SK-N-SH treated with all-trans-retinoic acid at 6 μM for 48 hours (cell line): ENCODE measurements around the gene IAPP.

Experiments
- ATAC-seq: fragments of 200-7000 bp; cut with Tn5 transposase; 3 replicates; pipeline ENCODE4 v1.9.1; 2020; ENCODE audit warnings: mild to moderate bottlenecking, moderate library complexity
- ARNTL ChIP-seq: fragments of 450-650 bp; formaldehyde crosslinking; IDR thresholded peaks from 2 replicates; pipeline ENCODE4 v1.5.0; 2020; ENCODE audit warnings: low read depth, mild to moderate bottlenecking, moderate library complexity, borderline replicate concordance
- BACH2 ChIP-seq: fragments of 250-450 bp; sonication (Bioruptor Pico); IDR thresholded peaks from 2 replicates; pipeline ENCODE4 v1.9.0; 2021; ENCODE audit warnings: mild to moderate bottlenecking, borderline replicate concordance
- CSDC2 ChIP-seq: fragments of 250-450 bp; sonication (Bioruptor Pico); IDR thresholded peaks from 2 replicates; pipeline ENCODE4 v1.5.0; 2020; ENCODE audit warnings: mild to moderate bottlenecking, moderate library complexity
- ESRRG ChIP-seq: fragments of 250-450 bp; sonication (Bioruptor Pico); IDR thresholded peaks from 2 replicates; pipeline ENCODE4 v1.6.1; 2021; ENCODE audit warnings: mild to moderate bottlenecking
- GLIS3 ChIP-seq: fragments of 250-450 bp; sonication (Bioruptor Pico); IDR thresholded peaks from 2 replicates; pipeline ENCODE4 v1.5.0; 2020; ENCODE audit warnings: mild to moderate bottlenecking, moderate library complexity
- ISL1 ChIP-seq: fragments of 250-450 bp; sonication (Bioruptor Pico); IDR thresholded peaks from 2 replicates; pipeline ENCODE4 v2.1.2; 2022; ENCODE audit warnings: mild to moderate bottlenecking, moderate library complexity
- OSR1 ChIP-seq: fragments of 250-450 bp; sonication (Bioruptor Pico); IDR thresholded peaks from 2 replicates; pipeline ENCODE4 v1.8.0; 2022; ENCODE audit warnings: moderate library complexity, mild to moderate bottlenecking, inconsistent platforms
- PPARA ChIP-seq: fragments of 250-450 bp; sonication (Bioruptor Pico); IDR thresholded peaks from 2 replicates; pipeline ENCODE4 v1.5.0; 2020; ENCODE audit warnings: mild to moderate bottlenecking, borderline replicate concordance
- RARB ChIP-seq: fragments of 250-450 bp; sonication (Bioruptor Pico); IDR thresholded peaks from 2 replicates; pipeline ENCODE4 v1.8.0; 2021; ENCODE audit warnings: mild to moderate bottlenecking, moderate library complexity
- SNAI2 ChIP-seq: fragments of 250-450 bp; sonication (Bioruptor Pico); IDR thresholded peaks from 2 replicates; pipeline ENCODE4 v1.5.0; 2020; ENCODE audit warnings: mild to moderate bottlenecking, moderate library complexity
- TCF4 ChIP-seq: fragments of 250-450 bp; sonication (Bioruptor Pico); IDR thresholded peaks from 2 replicates; pipeline ENCODE4 v1.8.0; 2021; ENCODE audit warnings: mild to moderate bottlenecking, moderate library complexity, borderline replicate concordance
- TOX ChIP-seq: fragments of 250-450 bp; sonication (Bioruptor Pico); IDR thresholded peaks from 2 replicates; pipeline ENCODE4 v1.8.0; 2021; ENCODE audit warnings: mild to moderate bottlenecking, moderate library complexity, borderline replicate concordance
- ZFP3 ChIP-seq: fragments of 250-450 bp; sonication (Bioruptor Pico); IDR thresholded peaks from 2 replicates; pipeline ENCODE4 v1.5.0; 2020; ENCODE audit warnings: mild to moderate bottlenecking, moderate library complexity
- ZFP30 ChIP-seq: fragments of 450-650 bp; formaldehyde crosslinking; IDR thresholded peaks from 2 replicates; pipeline ENCODE4 v1.5.0; 2022; ENCODE audit warnings: mild to moderate bottlenecking, moderate library complexity
- ZNF565 ChIP-seq: fragments of 450-650 bp; formaldehyde crosslinking; conservative IDR thresholded peaks from 2 replicates; pipeline ENCODE4 v1.5.0; 2020; ENCODE audit warnings: low read depth, mild to moderate bottlenecking, moderate library complexity
- ZNF70 ChIP-seq: fragments of 450-650 bp; formaldehyde crosslinking; IDR thresholded peaks from 2 replicates; pipeline ENCODE4 v1.5.0; 2020; ENCODE audit warnings: mild to moderate bottlenecking, moderate library complexity
- ZNF8 ChIP-seq: fragments of 450-650 bp; formaldehyde crosslinking; IDR thresholded peaks from 2 replicates; pipeline ENCODE4 v1.5.0; 2020; ENCODE audit warnings: mild to moderate bottlenecking, moderate library complexity
- TF ChIP-seq, protein P1 (sequence below): fragments of 250-450 bp; sonication (Bioruptor Pico); IDR thresholded peaks from 2 replicates; pipeline ENCODE4 v1.8.0; 2021; ENCODE audit warnings: low read depth, mild to moderate bottlenecking, moderate library complexity, borderline replicate concordance
- TF ChIP-seq, protein P2 (sequence below): fragments of 250-450 bp; sonication (Bioruptor Pico); IDR thresholded peaks from 2 replicates; pipeline ENCODE4 v1.5.1; 2020; ENCODE audit warnings: low read depth, mild to moderate bottlenecking, moderate library complexity
- TF ChIP-seq, protein P3 (sequence below): fragments of 250-450 bp; sonication (Bioruptor Pico); IDR thresholded peaks from 2 replicates; pipeline ENCODE4 v1.5.0; 2020; ENCODE audit warnings: mild to moderate bottlenecking, moderate library complexity
- TF ChIP-seq, protein P4 (sequence below): fragments of 250-450 bp; sonication (Bioruptor Pico); IDR thresholded peaks from 2 replicates; pipeline ENCODE4 v1.8.0; 2020; ENCODE audit warnings: mild to moderate bottlenecking, moderate library complexity, borderline replicate concordance
- TF ChIP-seq, protein P5 (sequence below): fragments of 250-450 bp; sonication (Bioruptor Pico); IDR thresholded peaks from 2 replicates; pipeline ENCODE4 v1.5.1; 2021; ENCODE audit warnings: mild to moderate bottlenecking, moderate library complexity

IAPP gene

DNA sequence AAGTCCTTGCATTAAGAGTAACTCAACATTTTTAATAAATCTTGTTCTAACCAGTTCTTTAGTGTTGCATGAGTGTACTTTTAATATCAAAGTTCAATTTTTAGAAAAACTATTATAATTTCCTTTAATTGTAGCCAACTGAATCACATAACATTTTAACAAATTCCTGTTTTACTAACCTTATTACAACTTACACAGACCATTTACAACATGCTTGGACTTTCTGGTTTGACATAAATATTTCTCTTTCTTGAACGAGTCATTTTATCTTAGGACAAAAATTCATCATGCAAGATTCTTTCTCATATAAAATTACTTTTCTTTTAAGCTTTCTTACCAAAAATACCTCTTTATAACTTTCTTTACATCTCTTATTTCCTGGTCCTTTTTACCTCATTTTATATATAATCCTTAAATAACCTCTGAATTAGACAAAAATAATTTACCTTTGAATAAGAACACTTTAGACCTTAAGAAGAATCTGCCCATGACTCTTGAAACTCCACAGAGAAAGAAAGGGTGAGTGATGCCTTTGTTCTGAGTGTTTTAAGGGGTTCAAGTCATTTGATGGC is 41.9 kb upstream of the IAPP start:
- no peak for ATAC-seq
- TF ChIP-seq, protein P1, sequence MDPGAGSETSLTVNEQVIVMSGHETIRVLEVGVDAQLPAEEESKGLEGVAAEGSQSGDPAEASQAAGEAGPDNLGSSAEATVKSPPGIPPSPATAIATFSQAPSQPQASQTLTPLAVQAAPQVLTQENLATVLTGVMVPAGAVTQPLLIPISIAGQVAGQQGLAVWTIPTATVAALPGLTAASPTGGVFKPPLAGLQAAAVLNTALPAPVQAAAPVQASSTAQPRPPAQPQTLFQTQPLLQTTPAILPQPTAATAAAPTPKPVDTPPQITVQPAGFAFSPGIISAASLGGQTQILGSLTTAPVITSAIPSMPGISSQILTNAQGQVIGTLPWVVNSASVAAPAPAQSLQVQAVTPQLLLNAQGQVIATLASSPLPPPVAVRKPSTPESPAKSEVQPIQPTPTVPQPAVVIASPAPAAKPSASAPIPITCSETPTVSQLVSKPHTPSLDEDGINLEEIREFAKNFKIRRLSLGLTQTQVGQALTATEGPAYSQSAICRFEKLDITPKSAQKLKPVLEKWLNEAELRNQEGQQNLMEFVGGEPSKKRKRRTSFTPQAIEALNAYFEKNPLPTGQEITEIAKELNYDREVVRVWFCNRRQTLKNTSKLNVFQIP (CRISPR knock-in tag): no peak
- TF ChIP-seq TCF4 (CRISPR knock-in tag) (no peak), GLIS3 (CRISPR knock-in tag) (no peak), CSDC2 (CRISPR knock-in tag) (no peak), OSR1 (CRISPR knock-in tag) (no peak), ZNF8 (CRISPR knock-in tag) (no peak), RARB (CRISPR knock-in tag) (no peak)
- TF ChIP-seq, protein P2, sequence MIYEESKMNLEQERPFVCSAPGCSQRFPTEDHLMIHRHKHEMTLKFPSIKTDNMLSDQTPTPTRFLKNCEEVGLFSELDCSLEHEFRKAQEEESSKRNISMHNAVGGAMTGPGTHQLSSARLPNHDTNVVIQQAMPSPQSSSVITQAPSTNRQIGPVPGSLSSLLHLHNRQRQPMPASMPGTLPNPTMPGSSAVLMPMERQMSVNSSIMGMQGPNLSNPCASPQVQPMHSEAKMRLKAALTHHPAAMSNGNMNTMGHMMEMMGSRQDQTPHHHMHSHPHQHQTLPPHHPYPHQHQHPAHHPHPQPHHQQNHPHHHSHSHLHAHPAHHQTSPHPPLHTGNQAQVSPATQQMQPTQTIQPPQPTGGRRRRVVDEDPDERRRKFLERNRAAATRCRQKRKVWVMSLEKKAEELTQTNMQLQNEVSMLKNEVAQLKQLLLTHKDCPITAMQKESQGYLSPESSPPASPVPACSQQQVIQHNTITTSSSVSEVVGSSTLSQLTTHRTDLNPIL (CRISPR knock-in tag): no peak

DNA sequence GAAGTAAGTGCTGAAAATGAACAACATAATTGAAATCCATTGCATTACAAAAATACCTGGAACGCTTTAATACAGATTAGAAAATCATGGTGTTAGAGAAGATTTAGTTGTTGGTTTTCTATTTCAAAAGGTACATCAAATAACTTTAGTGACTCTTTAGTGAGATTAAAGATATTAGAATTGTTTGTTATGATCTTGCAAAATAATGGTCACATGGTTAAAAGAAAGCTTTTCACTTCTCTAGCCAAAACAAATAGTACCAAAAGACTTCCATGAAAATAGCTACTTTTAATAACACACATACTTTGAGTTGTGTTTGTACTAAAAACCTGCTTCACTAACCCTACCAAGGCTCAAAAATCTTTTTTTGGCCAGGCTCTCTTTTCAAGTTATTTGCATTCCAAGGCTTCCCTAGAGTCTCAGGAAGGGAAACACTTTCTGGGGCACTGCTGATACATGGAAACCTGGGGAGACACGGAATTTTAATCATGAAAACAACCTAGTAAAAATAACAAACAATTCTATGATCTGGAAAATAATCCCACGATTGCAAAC is 37.9 kb upstream of the IAPP start, which contains the start of gene SLCO1A2:
SLCO1A2 (minus strand) TSS at position 147 of the 555 bp plus-strand sequence. CDS start 270 bp downstream, outside the sequence.
- no peak for TF ChIP-seq PPARA (CRISPR knock-in tag)
- no peak for TF ChIP-seq GLIS3 (CRISPR knock-in tag)
- TF ChIP-seq, protein P2 (CRISPR knock-in tag): no peak
- no peak for TF ChIP-seq ZFP3 (CRISPR knock-in tag)
- TF ChIP-seq TOX (CRISPR knock-in tag): no peak
- no peak for TF ChIP-seq ZNF70 (CRISPR knock-in tag)
- TF ChIP-seq, protein P1 (CRISPR knock-in tag): no peak
- TF ChIP-seq CSDC2 (CRISPR knock-in tag): no peak
- TF ChIP-seq RARB (CRISPR knock-in tag): no peak
- no peak for TF ChIP-seq BACH2 (CRISPR knock-in tag)
- no peak for TF ChIP-seq SNAI2 (CRISPR knock-in tag)
- TF ChIP-seq, protein P3, sequence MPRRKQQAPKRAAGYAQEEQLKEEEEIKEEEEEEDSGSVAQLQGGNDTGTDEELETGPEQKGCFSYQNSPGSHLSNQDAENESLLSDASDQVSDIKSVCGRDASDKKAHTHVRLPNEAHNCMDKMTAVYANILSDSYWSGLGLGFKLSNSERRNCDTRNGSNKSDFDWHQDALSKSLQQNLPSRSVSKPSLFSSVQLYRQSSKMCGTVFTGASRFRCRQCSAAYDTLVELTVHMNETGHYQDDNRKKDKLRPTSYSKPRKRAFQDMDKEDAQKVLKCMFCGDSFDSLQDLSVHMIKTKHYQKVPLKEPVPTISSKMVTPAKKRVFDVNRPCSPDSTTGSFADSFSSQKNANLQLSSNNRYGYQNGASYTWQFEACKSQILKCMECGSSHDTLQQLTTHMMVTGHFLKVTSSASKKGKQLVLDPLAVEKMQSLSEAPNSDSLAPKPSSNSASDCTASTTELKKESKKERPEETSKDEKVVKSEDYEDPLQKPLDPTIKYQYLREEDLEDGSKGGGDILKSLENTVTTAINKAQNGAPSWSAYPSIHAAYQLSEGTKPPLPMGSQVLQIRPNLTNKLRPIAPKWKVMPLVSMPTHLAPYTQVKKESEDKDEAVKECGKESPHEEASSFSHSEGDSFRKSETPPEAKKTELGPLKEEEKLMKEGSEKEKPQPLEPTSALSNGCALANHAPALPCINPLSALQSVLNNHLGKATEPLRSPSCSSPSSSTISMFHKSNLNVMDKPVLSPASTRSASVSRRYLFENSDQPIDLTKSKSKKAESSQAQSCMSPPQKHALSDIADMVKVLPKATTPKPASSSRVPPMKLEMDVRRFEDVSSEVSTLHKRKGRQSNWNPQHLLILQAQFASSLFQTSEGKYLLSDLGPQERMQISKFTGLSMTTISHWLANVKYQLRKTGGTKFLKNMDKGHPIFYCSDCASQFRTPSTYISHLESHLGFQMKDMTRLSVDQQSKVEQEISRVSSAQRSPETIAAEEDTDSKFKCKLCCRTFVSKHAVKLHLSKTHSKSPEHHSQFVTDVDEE (CRISPR knock-in tag): no peak
- ATAC-seq: no peak

DNA sequence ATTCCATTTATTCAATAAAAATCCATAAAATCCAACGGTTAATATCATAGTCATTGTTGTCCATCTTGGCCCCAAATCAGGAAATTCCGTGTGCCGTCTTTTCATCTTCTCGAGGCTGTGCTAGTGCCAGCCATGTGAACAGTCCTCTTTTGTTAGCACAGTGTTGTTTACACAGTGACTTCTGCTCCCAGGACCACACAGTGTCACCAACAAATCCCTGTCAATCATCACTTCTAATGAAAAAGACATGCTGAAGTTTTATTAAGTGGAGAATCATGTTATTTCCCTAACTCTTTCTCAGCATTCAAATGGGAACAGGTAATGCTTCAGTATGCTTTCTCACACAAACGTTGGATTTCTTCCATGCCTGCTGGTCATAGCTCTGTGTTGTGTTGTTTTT is 36.0 kb upstream of the IAPP start:
- ATAC-seq: no peak
- TF ChIP-seq, protein P4, sequence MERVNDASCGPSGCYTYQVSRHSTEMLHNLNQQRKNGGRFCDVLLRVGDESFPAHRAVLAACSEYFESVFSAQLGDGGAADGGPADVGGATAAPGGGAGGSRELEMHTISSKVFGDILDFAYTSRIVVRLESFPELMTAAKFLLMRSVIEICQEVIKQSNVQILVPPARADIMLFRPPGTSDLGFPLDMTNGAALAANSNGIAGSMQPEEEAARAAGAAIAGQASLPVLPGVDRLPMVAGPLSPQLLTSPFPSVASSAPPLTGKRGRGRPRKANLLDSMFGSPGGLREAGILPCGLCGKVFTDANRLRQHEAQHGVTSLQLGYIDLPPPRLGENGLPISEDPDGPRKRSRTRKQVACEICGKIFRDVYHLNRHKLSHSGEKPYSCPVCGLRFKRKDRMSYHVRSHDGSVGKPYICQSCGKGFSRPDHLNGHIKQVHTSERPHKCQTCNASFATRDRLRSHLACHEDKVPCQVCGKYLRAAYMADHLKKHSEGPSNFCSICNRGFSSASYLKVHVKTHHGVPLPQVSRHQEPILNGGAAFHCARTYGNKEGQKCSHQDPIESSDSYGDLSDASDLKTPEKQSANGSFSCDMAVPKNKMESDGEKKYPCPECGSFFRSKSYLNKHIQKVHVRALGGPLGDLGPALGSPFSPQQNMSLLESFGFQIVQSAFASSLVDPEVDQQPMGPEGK: no peak
- TF ChIP-seq BACH2 (CRISPR knock-in tag) (no peak), OSR1 (CRISPR knock-in tag) (no peak), RARB (CRISPR knock-in tag) (no peak), ZNF565 (CRISPR knock-in tag) (no peak), ISL1 (no peak), ARNTL (CRISPR knock-in tag) (no peak), TOX (CRISPR knock-in tag) (no peak), PPARA (CRISPR knock-in tag) (no peak), ESRRG (CRISPR knock-in tag) (no peak), CSDC2 (CRISPR knock-in tag) (no peak), TCF4 (CRISPR knock-in tag) (no peak), ZNF8 (CRISPR knock-in tag) (no peak), SNAI2 (CRISPR knock-in tag) (no peak), ZFP30 (CRISPR knock-in tag) (no peak)
- TF ChIP-seq, protein P5, sequence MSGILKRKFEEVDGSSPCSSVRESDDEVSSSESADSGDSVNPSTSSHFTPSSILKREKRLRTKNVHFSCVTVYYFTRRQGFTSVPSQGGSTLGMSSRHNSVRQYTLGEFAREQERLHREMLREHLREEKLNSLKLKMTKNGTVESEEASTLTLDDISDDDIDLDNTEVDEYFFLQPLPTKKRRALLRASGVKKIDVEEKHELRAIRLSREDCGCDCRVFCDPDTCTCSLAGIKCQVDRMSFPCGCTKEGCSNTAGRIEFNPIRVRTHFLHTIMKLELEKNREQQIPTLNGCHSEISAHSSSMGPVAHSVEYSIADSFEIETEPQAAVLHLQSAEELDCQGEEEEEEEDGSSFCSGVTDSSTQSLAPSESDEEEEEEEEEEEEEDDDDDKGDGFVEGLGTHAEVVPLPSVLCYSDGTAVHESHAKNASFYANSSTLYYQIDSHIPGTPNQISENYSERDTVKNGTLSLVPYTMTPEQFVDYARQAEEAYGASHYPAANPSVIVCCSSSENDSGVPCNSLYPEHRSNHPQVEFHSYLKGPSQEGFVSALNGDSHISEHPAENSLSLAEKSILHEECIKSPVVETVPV (CRISPR knock-in tag): no peak
- TF ChIP-seq, all 23 proteins: peak for 0
